SK-N-SH treated with all-trans-retinoic acid at 6 μM for 48 hours (cell line): ENCODE measurements around the gene MPV17.

Source experiments
- ARNTL ChIP-seq: fragments of 450-650 bp; formaldehyde crosslinking; IDR thresholded peaks from 2 replicates; pipeline ENCODE4 v1.5.0; 2020; ENCODE audit warnings: low read depth, mild to moderate bottlenecking, moderate library complexity, borderline replicate concordance
- ESRRG ChIP-seq: fragments of 250-450 bp; sonication (Bioruptor Pico); IDR thresholded peaks from 2 replicates; pipeline ENCODE4 v1.6.1; 2021; ENCODE audit warnings: mild to moderate bottlenecking
- OSR1 ChIP-seq: fragments of 250-450 bp; sonication (Bioruptor Pico); IDR thresholded peaks from 2 replicates; pipeline ENCODE4 v1.8.0; 2022; ENCODE audit warnings: moderate library complexity, mild to moderate bottlenecking, inconsistent platforms
- TF ChIP-seq, protein P1 (sequence below): fragments of 250-450 bp; sonication (Bioruptor Pico); IDR thresholded peaks from 2 replicates; pipeline ENCODE4 v1.5.0; 2020; ENCODE audit warnings: mild to moderate bottlenecking, moderate library complexity
- TF ChIP-seq, protein P2 (sequence below): fragments of 250-450 bp; sonication (Bioruptor Pico); IDR thresholded peaks from 2 replicates; pipeline ENCODE4 v1.8.0; 2020; ENCODE audit warnings: mild to moderate bottlenecking, moderate library complexity, borderline replicate concordance
- TF ChIP-seq, protein P3 (sequence below): fragments of 250-450 bp; sonication (Bioruptor Pico); IDR thresholded peaks from 2 replicates; pipeline ENCODE4 v1.5.1; 2020; ENCODE audit warnings: low read depth, mild to moderate bottlenecking, moderate library complexity

DNA sequence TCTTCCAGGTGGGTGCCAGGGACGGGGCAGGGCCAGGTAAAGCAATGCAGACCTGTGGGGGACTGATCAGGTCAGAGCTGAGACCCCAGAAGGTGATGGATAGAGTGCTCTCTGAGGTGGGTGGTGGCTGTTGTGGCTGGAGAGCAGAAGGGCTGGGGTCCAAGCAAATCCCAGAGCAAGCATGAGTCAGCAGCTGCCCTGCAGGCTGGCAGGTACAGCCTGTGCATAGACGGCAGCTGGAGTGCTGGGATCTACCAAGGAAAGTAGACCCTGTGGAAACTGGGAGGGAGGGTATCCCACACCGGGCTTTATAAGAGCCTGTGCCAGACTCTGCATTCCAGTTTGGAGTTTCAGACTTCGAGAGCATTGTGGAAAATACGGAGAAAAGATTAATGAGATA, 40.0 kb downstream of the MPV17 start:
- TF ChIP-seq ARNTL (CRISPR knock-in tag) (no peak), OSR1 (CRISPR knock-in tag) (no peak), ESRRG (CRISPR knock-in tag) (no peak)
- TF ChIP-seq, protein P1, sequence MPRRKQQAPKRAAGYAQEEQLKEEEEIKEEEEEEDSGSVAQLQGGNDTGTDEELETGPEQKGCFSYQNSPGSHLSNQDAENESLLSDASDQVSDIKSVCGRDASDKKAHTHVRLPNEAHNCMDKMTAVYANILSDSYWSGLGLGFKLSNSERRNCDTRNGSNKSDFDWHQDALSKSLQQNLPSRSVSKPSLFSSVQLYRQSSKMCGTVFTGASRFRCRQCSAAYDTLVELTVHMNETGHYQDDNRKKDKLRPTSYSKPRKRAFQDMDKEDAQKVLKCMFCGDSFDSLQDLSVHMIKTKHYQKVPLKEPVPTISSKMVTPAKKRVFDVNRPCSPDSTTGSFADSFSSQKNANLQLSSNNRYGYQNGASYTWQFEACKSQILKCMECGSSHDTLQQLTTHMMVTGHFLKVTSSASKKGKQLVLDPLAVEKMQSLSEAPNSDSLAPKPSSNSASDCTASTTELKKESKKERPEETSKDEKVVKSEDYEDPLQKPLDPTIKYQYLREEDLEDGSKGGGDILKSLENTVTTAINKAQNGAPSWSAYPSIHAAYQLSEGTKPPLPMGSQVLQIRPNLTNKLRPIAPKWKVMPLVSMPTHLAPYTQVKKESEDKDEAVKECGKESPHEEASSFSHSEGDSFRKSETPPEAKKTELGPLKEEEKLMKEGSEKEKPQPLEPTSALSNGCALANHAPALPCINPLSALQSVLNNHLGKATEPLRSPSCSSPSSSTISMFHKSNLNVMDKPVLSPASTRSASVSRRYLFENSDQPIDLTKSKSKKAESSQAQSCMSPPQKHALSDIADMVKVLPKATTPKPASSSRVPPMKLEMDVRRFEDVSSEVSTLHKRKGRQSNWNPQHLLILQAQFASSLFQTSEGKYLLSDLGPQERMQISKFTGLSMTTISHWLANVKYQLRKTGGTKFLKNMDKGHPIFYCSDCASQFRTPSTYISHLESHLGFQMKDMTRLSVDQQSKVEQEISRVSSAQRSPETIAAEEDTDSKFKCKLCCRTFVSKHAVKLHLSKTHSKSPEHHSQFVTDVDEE (CRISPR knock-in tag), result no peak
- TF ChIP-seq, protein P2, sequence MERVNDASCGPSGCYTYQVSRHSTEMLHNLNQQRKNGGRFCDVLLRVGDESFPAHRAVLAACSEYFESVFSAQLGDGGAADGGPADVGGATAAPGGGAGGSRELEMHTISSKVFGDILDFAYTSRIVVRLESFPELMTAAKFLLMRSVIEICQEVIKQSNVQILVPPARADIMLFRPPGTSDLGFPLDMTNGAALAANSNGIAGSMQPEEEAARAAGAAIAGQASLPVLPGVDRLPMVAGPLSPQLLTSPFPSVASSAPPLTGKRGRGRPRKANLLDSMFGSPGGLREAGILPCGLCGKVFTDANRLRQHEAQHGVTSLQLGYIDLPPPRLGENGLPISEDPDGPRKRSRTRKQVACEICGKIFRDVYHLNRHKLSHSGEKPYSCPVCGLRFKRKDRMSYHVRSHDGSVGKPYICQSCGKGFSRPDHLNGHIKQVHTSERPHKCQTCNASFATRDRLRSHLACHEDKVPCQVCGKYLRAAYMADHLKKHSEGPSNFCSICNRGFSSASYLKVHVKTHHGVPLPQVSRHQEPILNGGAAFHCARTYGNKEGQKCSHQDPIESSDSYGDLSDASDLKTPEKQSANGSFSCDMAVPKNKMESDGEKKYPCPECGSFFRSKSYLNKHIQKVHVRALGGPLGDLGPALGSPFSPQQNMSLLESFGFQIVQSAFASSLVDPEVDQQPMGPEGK, result no peak
- TF ChIP-seq, protein P3, sequence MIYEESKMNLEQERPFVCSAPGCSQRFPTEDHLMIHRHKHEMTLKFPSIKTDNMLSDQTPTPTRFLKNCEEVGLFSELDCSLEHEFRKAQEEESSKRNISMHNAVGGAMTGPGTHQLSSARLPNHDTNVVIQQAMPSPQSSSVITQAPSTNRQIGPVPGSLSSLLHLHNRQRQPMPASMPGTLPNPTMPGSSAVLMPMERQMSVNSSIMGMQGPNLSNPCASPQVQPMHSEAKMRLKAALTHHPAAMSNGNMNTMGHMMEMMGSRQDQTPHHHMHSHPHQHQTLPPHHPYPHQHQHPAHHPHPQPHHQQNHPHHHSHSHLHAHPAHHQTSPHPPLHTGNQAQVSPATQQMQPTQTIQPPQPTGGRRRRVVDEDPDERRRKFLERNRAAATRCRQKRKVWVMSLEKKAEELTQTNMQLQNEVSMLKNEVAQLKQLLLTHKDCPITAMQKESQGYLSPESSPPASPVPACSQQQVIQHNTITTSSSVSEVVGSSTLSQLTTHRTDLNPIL, result no peak
